ENCODE data around the gene ZDHHC13.

GRCh38 chr11:19193916-19194315 is 76.9 kb downstream of the ZDHHC13 start:
- TF ChIP-seq, protein P1, sequence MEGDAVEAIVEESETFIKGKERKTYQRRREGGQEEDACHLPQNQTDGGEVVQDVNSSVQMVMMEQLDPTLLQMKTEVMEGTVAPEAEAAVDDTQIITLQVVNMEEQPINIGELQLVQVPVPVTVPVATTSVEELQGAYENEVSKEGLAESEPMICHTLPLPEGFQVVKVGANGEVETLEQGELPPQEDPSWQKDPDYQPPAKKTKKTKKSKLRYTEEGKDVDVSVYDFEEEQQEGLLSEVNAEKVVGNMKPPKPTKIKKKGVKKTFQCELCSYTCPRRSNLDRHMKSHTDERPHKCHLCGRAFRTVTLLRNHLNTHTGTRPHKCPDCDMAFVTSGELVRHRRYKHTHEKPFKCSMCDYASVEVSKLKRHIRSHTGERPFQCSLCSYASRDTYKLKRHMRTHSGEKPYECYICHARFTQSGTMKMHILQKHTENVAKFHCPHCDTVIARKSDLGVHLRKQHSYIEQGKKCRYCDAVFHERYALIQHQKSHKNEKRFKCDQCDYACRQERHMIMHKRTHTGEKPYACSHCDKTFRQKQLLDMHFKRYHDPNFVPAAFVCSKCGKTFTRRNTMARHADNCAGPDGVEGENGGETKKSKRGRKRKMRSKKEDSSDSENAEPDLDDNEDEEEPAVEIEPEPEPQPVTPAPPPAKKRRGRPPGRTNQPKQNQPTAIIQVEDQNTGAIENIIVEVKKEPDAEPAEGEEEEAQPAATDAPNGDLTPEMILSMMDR (IDR thresholded peaks at IDR 0.05), result no peak
- TF ChIP-seq POLR2A (IDR thresholded peaks at IDR 0.05) (no peak), POLR2AphosphoS5 (IDR thresholded peaks at IDR 0.05) (no peak)

Data from prostate gland (tissue), 2 donors.